Esophagus muscularis mucosa (tissue), 3 donors: ENCODE measurements around the gene CHCHD5.

Experiments
- POLR2A ChIP-seq: fragments of 450-650 bp; IDR thresholded peaks from one replicate; pipeline ENCODE4 v1.6.1; 2017; ENCODE audit warnings: antibody characterized with exemption, moderate library complexity, mild to moderate bottlenecking, low read depth
- POLR2AphosphoS5 ChIP-seq, 2 donors: sonication (generic); formaldehyde crosslinking; IDR thresholded peaks; one replicate each; pipeline ENCODE4 v1.6.1; 2017; ENCODE audit warnings: antibody characterized with exemption in 2 of 2
- TF ChIP-seq, protein P1 (sequence below), 3 experiments: fragments of 200-600 bp in 2 of 3; fragments of 450-650 bp in 1 of 3; sonication (generic) in 2 of 3; IDR thresholded peaks; one replicate each; pipeline ENCODE4 v1.5.1; 2017 to 2019; ENCODE audit warnings: antibody characterized with exemption in 3 of 3, mild to moderate bottlenecking in 2 of 3, moderate library complexity in 1 of 3

DNA sequence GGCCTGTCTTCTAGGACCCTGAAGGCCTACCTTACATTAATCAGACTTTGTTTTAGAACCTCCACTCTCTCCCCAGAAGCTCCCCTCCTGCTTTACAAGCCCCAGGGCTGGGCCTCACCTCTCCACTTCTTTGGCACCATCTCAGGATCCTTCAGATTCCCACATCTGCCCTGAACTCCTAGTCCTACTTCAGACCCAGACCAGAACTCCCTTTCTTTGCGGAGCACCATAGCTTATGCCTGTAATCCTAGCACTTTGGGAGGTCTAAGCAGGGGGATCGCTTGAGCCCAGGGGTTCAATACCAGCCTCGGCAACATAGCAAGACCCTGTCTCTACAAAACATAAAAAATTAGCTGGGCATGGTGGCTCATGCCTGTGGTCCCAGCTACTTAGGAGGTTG, 991 bp downstream of the CHCHD5 start:
- TF ChIP-seq, protein P1, sequence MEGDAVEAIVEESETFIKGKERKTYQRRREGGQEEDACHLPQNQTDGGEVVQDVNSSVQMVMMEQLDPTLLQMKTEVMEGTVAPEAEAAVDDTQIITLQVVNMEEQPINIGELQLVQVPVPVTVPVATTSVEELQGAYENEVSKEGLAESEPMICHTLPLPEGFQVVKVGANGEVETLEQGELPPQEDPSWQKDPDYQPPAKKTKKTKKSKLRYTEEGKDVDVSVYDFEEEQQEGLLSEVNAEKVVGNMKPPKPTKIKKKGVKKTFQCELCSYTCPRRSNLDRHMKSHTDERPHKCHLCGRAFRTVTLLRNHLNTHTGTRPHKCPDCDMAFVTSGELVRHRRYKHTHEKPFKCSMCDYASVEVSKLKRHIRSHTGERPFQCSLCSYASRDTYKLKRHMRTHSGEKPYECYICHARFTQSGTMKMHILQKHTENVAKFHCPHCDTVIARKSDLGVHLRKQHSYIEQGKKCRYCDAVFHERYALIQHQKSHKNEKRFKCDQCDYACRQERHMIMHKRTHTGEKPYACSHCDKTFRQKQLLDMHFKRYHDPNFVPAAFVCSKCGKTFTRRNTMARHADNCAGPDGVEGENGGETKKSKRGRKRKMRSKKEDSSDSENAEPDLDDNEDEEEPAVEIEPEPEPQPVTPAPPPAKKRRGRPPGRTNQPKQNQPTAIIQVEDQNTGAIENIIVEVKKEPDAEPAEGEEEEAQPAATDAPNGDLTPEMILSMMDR (IDR thresholded peaks at IDR 0.05): no peak
- TF ChIP-seq POLR2AphosphoS5 (IDR thresholded peaks at IDR 0.05): no peak
- no peak for TF ChIP-seq POLR2A
